Activated naive CD4-positive, alpha-beta T cell treated with anti-CD3 and anti-CD28 coated beads, Interleukin-2, amount 10 ng/mL, durations not matched to agents 7 days and 5 days (primary cell): Measurements from ENCODE around the gene NDUFAF8.

Experiments used
- CTCF ChIA-PET: fragments of 350-600 bp; sonication (Branson Sonifier 250); formaldehyde crosslinking; loops from one replicate; lab custom pipeline; 2021; ENCODE audit warnings: antibody characterized with exemption; lab: Charles Lee
- DNase-seq: peaks from one replicate; pipeline ENCODE4 v3.0.0-alpha.2; 2020
- H3K27ac Mint-ChIP-seq: one replicate; pipeline ENCODE4 v1.8.0; 2021; ENCODE audit warnings: mild to moderate bottlenecking, moderate library complexity, mixed read lengths
- H3K27me3 Mint-ChIP-seq: one replicate; pipeline ENCODE4 v1.8.0; 2021; ENCODE audit warnings: mild to moderate bottlenecking, mixed read lengths
- H3K36me3 Mint-ChIP-seq: one replicate; pipeline ENCODE4 v1.8.0; 2021; ENCODE audit warnings: mixed read lengths
- H3K4me1 Mint-ChIP-seq: one replicate; pipeline ENCODE4 v1.8.0; 2021; ENCODE audit warnings: mixed read lengths
- H3K4me3 Mint-ChIP-seq: one replicate; pipeline ENCODE4 v1.8.0; 2021; ENCODE audit warnings: mild to moderate bottlenecking, moderate library complexity, mixed read lengths
- H3K9me3 Mint-ChIP-seq: one replicate; pipeline ENCODE4 v1.8.0; 2021; ENCODE audit warnings: mixed read lengths

The NDUFAF8 gene

DNA sequence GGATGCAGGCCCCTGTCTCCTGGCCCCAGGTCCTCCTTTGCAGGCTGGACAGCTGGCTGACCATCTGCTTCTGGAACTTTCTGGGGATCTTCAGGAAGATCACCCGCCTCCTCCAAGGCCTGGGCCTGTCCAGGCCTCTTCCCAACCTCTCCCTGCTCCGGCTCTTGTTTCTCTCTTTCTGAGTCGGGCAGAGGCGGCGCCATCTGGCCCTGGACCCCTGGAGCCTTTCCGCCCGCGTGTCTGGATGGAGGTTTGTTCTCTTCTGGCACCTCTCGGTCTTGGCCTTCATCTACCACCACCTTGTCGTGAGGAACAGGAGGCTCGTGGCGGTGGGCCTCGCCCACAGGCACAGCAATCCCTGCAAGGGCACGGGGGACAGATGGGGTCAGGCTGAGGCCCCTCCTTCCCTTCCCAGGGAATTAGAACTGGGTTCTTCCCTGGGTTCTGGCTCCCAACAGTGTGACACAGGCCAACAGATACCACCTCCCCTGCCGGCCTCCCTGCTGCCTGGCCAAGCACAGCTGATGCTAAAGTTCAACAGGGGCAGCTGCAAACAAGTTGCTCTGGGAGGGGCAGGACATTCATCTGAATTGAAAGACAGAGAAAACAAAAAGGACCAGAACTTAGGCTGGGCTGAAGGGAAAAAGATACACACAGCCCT is 13.3 kb downstream of the NDUFAF8 start:
- CTCF ChIA-PET, result interaction anchor here (0.7 to 5.0 kb wide), 5 partner anchors 12 to 232 kb away, joined by 3 to 30 read pairs (median 3); no protein-coding TSS in a partner anchor
- Mint-ChIP-seq H3K36me3 (peaks cover 30% of the 10 kb centered on the region), H3K9me3 (no peaks in the 10 kb centered on the region), H3K27ac (peak overlapping the region; percentile 49), H3K4me3 (no peak overlapping the region), H3K4me1 (peaks cover 2% of the 10 kb centered on the region), H3K27me3 (no peaks in the 10 kb centered on the region)
- no peak for DNase-seq

DNA sequence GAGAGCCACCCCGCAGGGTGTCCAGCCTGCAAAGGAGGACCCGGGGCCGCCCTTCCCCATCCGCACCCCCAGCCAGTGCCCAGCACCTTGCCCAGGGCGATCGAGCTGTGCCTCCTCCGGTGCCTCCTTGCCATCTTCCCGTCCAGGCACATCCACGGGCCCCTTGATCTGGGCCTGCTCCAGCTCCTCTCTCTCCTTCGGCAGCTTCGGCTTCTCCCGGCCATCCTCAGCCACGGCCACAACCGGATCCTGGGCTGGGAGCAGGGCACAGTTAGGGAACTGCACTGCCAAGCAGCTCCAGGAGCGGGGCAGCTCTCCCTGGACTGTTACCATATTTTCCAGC is 13.8 kb downstream of the NDUFAF8 start:
- no peak for DNase-seq
- Mint-ChIP-seq H3K36me3 (peaks cover 31% of the 10 kb centered on the region), H3K27me3 (no peaks in the 10 kb centered on the region), H3K4me1 (peaks cover 2% of the 10 kb centered on the region), H3K4me3 (no peak overlapping the region), H3K9me3 (no peaks in the 10 kb centered on the region), H3K27ac (peak overlapping the region; percentile 7)
- CTCF ChIA-PET, result interaction anchor here (0.7 to 5.0 kb wide), 5 partner anchors 13 to 232 kb away, joined by 3 to 30 read pairs (median 3); no protein-coding TSS in a partner anchor

DNA sequence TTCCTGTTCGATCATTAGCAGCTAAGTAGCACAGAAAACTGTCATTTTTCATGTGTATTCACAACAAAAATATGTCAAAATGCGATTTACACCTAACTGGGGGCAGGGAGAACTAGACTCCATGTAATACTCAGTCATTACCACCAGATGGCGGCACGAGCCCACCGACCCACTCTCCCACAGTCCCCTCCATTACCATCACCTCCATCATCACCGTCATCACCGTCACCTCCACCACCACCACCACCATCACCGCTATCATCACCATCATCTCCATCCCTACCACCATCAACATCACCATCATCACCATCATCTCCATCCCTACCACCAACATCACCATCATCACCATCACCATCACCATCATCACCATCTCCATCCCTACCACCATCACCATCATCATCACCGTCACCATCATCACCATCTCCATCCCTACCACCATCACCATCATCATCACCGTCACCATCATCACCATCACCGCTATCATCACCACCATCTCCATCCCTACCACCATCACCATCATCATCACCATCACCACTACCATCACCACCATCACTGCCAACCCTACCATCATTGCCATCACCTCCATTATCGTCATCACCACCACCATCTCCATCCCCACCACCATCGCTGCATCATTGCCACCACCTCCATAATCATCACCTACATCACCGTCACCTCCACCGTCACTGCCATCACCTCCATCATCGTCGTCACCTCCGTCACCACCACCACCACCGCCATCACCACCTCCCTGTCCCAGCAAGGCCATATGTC is 14.4 kb downstream of the NDUFAF8 start:
- CTCF ChIA-PET, result interaction anchor here (0.7 to 5.0 kb wide), 6 partner anchors 12 to 231 kb away, joined by 3 to 30 read pairs (median 3); no protein-coding TSS in a partner anchor
- Mint-ChIP-seq H3K4me1 (peaks cover 2% of the 10 kb centered on the region), H3K27ac (no peak overlapping the region), H3K9me3 (no peaks in the 10 kb centered on the region), H3K4me3 (no peak overlapping the region), H3K36me3 (peaks cover 29% of the 10 kb centered on the region), H3K27me3 (no peaks in the 10 kb centered on the region)
- peak; percentile 67 for DNase-seq

DNA sequence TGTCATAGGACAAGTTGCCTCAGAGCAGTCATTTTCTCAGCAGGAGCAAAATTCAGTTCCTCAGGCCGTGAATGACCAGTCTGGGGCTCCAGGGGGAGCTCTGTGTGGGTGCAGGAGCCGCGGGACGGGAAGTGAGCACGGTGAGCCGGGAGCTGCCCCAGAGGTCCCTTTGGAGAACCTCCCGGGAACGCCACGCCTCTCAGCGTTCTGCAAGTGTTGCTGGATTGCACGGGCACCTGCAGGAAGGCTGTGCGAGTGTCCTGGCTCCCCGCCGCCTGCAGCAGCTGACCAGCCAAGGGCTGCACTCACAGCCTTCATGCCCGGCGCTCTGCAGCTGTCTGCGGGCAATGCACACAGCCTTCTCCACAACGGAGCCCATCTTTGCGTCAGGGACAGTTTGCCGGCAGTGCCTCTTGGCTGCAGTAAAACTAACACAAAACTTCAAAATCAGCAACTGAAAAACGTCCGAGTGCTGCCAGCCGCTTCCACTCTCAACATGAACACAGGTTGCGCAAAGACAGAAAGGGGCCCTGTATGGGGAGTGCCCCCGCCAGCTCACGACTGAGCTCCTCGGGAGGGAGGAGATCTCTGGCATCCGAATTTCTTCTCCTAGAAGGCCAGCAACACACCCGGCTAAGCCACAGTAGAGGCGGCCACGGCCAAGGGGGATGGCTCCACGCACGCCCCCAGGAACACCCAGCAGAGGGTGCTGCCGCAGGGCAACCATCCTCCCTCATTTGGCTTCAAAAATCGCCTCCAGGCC is 16.0 kb downstream of the NDUFAF8 start:
- Mint-ChIP-seq H3K27ac (no peak overlapping the region), H3K27me3 (no peaks in the 10 kb centered on the region), H3K36me3 (peaks cover 23% of the 10 kb centered on the region), H3K4me3 (no peak overlapping the region), H3K9me3 (no peaks in the 10 kb centered on the region), H3K4me1 (peaks cover 2% of the 10 kb centered on the region)
- CTCF ChIA-PET, result interaction anchor here (1.1 to 5.0 kb wide), 2 partner anchors 64 to 230 kb away, joined by 3 to 30 read pairs; no protein-coding TSS in a partner anchor
- DNase-seq, result no peak

DNA sequence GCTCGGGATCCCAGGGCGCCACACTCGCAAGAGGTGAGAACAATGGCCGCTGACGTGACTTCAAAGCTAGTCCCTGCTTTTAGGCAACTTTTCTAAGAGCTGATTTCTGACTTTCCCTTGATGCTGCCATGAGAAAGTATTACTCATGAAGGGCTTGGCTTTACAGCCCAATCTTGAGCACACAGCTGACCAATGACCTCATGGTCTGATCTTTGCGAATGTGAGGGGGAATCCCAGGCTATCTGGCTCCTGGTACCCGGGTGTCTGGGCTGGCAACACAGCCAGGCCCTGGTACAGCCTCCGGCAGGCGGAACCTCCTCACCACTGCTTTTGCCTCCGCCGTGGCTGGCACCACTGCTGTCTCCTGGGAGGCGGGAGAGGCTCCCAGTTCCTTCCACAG is 17.5 kb downstream of the NDUFAF8 start:
- H3K36me3 Mint-ChIP-seq, result peaks cover 16% of the 10 kb centered on the region
- H3K27ac Mint-ChIP-seq, result no peak overlapping the region
- DNase-seq, result no peak
- H3K27me3 Mint-ChIP-seq, result no peaks in the 10 kb centered on the region
- H3K9me3 Mint-ChIP-seq, result no peaks in the 10 kb centered on the region
- H3K4me1 Mint-ChIP-seq, result peaks cover 2% of the 10 kb centered on the region
- CTCF ChIA-PET, result interaction anchor here (1.0 kb wide), 1 partner anchor 228 kb away, joined by 3 read pairs; no protein-coding TSS in a partner anchor
- no peak overlapping the region for H3K4me3 Mint-ChIP-seq

DNA sequence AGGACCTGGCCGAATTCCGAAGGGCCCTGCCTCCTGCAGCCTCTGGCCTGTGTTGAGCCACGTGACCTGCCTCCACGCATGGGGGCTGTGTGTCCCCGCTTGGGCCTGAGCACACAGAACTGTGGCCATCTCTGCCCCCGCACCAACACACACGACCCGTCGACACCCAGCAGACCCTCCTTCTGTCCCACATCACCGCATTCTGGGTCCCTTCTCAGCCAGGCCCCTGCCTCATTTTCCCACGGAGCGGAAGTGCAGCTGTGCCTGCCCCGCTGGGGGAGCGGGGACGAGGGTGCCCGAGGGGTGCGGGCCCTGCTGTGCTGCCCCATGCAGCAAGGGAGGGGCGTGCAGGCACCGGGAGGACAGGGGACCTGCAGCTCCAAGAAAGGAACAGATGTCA is 18.4 kb downstream of the NDUFAF8 start:
- H3K27me3 Mint-ChIP-seq, result no peaks in the 10 kb centered on the region
- H3K36me3 Mint-ChIP-seq, result peaks cover 15% of the 10 kb centered on the region
- DNase-seq, result no peak
- H3K9me3 Mint-ChIP-seq, result no peaks in the 10 kb centered on the region
- no peak overlapping the region for H3K27ac Mint-ChIP-seq
- peaks cover 2% of the 10 kb centered on the region for H3K4me1 Mint-ChIP-seq
- H3K4me3 Mint-ChIP-seq, result no peak overlapping the region
- CTCF ChIA-PET, result no interaction called here

DNA sequence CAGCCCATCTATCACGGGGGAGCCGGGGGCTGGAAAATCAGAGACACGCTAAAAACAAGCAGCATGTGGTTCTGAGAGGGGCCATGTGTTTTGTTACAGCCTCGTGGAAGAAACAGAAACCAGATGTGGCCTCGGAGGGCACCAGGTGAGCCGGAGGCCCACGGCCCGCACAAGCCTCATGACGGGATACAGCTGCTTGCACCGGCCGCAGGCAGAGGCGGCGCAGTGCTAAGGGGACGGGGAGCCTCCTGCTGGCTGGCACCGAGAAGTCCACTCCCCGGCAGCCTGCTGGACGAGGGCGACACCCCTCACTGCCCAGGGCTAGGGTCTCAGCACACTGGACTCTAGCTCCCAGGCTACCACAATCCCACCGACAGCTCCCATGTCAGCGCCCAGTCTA is 19.2 kb downstream of the NDUFAF8 start:
- H3K4me1 Mint-ChIP-seq, result no peaks in the 10 kb centered on the region
- CTCF ChIA-PET, result no interaction called here
- H3K27me3 Mint-ChIP-seq, result no peaks in the 10 kb centered on the region
- peaks cover 13% of the 10 kb centered on the region for H3K36me3 Mint-ChIP-seq
- no peak overlapping the region for H3K27ac Mint-ChIP-seq
- H3K4me3 Mint-ChIP-seq, result no peak overlapping the region
- H3K9me3 Mint-ChIP-seq, result no peaks in the 10 kb centered on the region
- no peak for DNase-seq

DNA sequence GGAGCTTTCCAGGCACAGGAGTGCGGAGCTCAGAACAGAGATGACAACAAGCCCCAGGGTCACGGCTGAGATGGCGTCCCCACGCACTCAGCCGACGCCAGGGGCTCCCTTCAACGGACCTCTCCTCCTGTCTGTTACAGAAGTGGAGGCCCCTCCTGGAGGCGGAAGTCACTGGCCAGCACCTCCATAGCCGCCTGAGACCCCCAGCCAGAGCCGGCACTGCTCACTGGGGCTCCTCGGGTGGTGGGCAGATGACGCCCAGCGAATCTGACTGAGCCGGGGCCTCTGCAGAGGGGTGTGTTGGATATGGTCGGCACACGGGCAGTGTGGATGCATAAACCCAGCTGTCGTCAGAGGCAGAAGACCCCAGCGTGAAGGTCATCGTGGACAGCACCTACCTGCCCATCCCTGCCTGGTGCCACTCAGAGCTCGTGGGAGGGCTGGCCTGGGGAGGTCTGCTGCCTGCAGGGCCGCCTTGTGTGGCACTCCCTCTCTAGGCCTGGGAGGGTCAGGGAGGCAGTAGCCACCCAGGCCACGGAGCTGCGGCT is 20.0 kb downstream of the NDUFAF8 start:
- no peaks in the 10 kb centered on the region for H3K9me3 Mint-ChIP-seq
- no peak overlapping the region for H3K27ac Mint-ChIP-seq
- H3K36me3 Mint-ChIP-seq, result peaks cover 9% of the 10 kb centered on the region
- no peaks in the 10 kb centered on the region for H3K27me3 Mint-ChIP-seq
- CTCF ChIA-PET, result no interaction called here
- no peak overlapping the region for H3K4me3 Mint-ChIP-seq
- H3K4me1 Mint-ChIP-seq, result no peaks in the 10 kb centered on the region
- no peak for DNase-seq

DNA sequence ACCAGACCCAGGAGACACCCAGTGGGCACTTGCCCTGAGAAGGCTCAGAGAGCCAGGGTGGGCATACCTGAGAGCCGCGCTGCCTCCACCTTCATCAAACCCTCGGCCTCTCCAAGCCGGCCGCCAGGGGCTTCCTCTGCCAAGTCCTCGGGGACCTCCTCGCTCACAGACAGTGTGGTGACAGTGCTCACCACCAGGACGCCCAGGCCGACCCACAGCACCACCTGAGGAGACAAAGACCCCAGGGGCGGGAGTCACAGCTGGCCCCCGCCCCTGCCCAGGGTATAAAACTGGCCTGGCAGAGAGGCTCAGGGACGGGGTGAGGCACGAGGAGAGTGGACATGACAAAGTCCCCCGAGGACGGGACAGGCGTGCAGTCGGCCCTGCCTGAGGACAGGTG is 21.1 kb downstream of the NDUFAF8 start:
- DNase-seq, result no peak
- Mint-ChIP-seq H3K36me3 (peaks cover 9% of the 10 kb centered on the region), H3K4me1 (no peaks in the 10 kb centered on the region), H3K27me3 (no peaks in the 10 kb centered on the region), H3K27ac (no peak overlapping the region), H3K4me3 (no peak overlapping the region), H3K9me3 (no peaks in the 10 kb centered on the region)
- CTCF ChIA-PET, result no interaction called here

DNA sequence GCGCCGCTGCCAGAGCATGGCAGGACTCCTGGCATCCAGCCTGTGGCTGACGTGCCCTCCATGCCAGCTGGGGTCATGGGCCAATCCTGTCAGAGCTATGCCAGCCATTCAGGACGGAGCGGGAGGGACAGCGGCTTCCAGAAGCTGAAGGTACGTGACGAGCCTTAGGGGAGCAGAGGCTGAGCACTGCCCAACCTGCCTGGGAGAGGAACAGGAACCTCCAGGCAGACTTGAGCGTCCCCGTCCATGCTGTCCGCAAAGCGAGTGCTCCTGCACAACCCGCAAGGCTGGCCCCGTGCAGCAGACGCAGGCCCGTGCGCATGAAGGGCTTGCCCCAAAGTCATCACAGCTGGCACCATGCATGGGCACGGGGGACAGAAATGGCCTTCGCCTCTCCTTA is 21.5 kb downstream of the NDUFAF8 start:
- no peak for DNase-seq
- CTCF ChIA-PET, result no interaction called here
- H3K4me1 Mint-ChIP-seq, result no peaks in the 10 kb centered on the region
- no peaks in the 10 kb centered on the region for H3K9me3 Mint-ChIP-seq
- H3K27ac Mint-ChIP-seq, result no peak overlapping the region
- H3K4me3 Mint-ChIP-seq, result no peak overlapping the region
- peaks cover 13% of the 10 kb centered on the region for H3K36me3 Mint-ChIP-seq
- H3K27me3 Mint-ChIP-seq, result no peaks in the 10 kb centered on the region

DNA sequence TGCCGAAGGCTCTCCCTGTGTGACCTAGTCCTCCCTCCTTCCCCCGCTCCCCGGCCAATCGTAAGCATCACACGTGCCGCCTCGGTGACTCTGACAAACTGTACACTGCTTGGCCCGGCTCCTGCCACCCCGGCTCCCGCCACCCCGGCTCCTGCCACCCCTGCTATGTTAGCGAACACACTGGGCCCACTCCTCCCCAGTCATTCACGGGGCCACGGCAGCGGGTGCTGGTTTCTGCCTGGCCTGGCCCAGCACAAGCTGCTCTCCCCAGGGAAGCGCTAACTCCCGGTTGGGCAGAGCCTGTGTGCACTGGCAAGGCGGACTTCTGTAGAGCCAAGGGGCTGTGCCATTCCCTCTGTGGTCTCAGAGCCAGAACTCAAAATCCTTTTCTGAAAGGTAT is 22.0 kb downstream of the NDUFAF8 start:
- no peaks in the 10 kb centered on the region for H3K27me3 Mint-ChIP-seq
- H3K4me1 Mint-ChIP-seq, result no peaks in the 10 kb centered on the region
- no peak for DNase-seq
- CTCF ChIA-PET, result no interaction called here
- no peak overlapping the region for H3K27ac Mint-ChIP-seq
- peaks cover 16% of the 10 kb centered on the region for H3K36me3 Mint-ChIP-seq
- no peak overlapping the region for H3K4me3 Mint-ChIP-seq
- H3K9me3 Mint-ChIP-seq, result no peaks in the 10 kb centered on the region

DNA sequence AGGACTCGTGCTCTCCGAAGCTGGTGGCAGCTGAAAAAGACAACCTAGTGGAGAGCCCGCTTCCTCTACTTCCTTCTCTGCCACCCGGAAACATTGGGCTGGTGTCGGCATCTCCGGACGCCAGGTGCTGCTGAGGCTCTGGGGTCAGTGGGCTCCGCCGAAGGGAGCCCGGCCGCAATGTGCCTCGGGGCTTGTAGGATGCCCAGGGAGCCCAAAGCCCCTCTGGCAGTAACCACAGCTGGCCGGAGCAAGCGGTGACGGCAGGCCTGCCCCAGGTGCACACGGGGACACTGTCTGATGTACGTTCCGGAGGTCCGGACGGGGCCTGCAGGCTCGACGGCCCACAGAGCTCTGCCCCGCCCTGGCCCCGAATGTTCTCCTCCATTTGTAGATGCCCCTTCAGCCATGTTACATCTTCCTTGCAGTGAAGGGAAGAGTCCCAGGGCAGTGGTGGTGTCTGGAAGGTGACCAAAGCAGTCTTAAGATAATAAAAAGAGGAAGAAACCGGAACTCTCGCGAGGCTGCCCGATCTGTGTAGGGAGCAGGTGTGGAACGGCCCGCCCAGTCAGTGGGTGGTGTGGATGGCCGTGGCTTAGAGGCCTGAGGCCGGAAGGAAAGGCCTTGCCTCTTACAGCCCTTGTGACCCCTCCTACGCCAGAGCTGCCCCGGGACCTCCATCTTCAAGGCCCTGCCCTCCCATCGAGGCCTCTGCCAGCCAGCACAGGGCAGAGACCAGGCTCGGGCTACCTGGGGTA is 22.6 kb downstream of the NDUFAF8 start:
- CTCF ChIA-PET, result no interaction called here
- H3K4me1 Mint-ChIP-seq, result no peaks in the 10 kb centered on the region

DNA sequence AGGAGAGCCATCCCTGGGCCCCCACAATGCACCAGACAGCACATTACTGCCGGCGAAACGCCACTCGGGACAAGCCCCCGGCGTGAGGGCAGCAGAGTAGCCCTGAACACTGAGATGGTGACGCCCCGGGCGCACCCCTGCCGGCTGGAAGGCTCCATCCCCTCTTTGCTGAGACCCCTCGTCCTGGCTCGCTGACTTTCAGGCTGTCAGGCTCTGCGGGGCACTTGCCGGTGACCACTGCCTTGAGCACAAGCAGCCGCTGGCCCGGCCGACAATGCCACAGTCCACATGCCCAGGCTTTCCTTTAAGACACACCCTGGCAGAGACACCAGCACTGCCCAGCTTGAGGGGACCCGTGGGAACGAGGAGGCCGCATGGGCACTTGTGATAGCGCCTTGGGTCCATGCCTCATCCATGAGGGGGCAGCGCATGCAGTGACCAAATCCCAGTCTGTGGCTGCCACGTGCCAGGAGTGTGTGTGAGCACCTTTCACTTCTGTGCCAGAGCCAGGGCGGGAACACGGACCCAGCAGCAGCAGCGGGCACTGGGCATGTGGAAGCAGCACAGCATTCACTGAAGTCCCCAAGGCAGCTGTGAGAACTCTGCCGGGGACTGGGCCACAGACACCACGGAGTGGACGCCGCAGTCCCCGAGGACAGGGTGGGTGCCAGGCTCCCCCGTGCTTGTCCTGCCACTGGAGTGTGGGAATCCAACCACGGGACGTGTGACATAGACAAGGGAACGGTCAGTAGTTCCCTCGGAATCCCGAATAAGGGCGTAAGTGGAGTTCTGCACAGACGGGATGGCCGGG is 24.5 kb downstream of the NDUFAF8 start:
- Mint-ChIP-seq H3K9me3 (no peaks in the 10 kb centered on the region), H3K4me3 (no peak overlapping the region), H3K4me1 (no peaks in the 10 kb centered on the region), H3K27ac (no peak overlapping the region), H3K36me3 (peaks cover 24% of the 10 kb centered on the region), H3K27me3 (no peaks in the 10 kb centered on the region)
- CTCF ChIA-PET, result no interaction called here
- DNase-seq, result no peak

More for the DNA sequence above, 22.6 kb downstream of the NDUFAF8 start:
- Mint-ChIP-seq H3K9me3 (no peaks in the 10 kb centered on the region), H3K27me3 (no peaks in the 10 kb centered on the region), H3K36me3 (peaks cover 18% of the 10 kb centered on the region), H3K4me3 (no peak overlapping the region), H3K27ac (no peak overlapping the region)
- DNase-seq, result no peak
